ENCODE data around the gene PLXNA2. TPM values are rescaled to one million over a fixed set of nuclear protein-coding genes. Genes with fewer than 3 reads are reported as not detected.

Gene PLXNA2
- total RNA-seq, 1 experiment from 2014 or later = 0.06 TPM

DNA sequence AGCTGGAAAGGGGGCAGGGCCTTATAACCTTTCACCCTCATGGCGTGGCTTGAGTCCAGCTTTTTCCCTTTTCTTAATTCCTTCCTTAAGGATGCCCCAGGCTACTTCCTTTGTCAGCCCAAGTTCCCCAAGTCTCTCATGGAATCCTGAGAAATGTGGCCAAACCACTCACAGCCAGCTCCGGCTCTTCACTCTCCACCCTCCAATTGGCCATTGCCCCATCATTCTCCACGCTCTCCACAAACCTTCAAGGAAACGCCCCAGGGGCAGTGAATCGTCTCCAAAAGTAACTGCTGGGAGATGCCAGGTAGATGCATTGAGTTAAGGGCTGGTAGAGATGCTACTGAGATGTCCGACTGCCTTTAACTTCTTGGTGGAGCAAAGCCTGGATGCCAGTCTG is 219.8 kb downstream of the PLXNA2 start:
- BruUV-seq (replicated peaks) = no TSS peak
- H3K9me3 ChIP-seq (ENCODE audit: low read depth, low read length, poor library complexity, severe bottlenecking) = no peaks in the 10 kb centered on the region
- no peak overlapping the region for H3K27ac ChIP-seq (ENCODE audit: low read depth, low read length, poor library complexity, severe bottlenecking)
- peaks cover 3% of the 10 kb centered on the region for H3K27me3 ChIP-seq (replicated peaks; ENCODE audit: insufficient read depth, low read depth, low read length, poor library complexity)
- intact Hi-C loops (cut with micrococcal nuclease; ENCODE audit: unreplicated experiment) = no loop called here
- no peaks in the 10 kb centered on the region for H3K4me1 ChIP-seq (ENCODE audit: insufficient read depth, low read length, poor library complexity, severe bottlenecking)
- POLR2A ChIA-PET (ENCODE audit: low non-redundant PET) = no interaction called here
- no peak overlapping the region for H3K4me3 ChIP-seq (ENCODE audit: low read depth, low read length, poor library complexity, severe bottlenecking)
- CTCF ChIA-PET = no interaction called here
- no peaks in the 10 kb centered on the region for H3K36me3 ChIP-seq (ENCODE audit: insufficient read depth, low read length, poor library complexity, severe bottlenecking)
- TF ChIP-seq EZH2 (IDR thresholded peaks at IDR 0.05; ENCODE audit: borderline replicate concordance, low read depth, low read length, poor library complexity, severe bottlenecking) = no peak
- TF ChIP-seq, protein P1, sequence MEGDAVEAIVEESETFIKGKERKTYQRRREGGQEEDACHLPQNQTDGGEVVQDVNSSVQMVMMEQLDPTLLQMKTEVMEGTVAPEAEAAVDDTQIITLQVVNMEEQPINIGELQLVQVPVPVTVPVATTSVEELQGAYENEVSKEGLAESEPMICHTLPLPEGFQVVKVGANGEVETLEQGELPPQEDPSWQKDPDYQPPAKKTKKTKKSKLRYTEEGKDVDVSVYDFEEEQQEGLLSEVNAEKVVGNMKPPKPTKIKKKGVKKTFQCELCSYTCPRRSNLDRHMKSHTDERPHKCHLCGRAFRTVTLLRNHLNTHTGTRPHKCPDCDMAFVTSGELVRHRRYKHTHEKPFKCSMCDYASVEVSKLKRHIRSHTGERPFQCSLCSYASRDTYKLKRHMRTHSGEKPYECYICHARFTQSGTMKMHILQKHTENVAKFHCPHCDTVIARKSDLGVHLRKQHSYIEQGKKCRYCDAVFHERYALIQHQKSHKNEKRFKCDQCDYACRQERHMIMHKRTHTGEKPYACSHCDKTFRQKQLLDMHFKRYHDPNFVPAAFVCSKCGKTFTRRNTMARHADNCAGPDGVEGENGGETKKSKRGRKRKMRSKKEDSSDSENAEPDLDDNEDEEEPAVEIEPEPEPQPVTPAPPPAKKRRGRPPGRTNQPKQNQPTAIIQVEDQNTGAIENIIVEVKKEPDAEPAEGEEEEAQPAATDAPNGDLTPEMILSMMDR (conservative IDR thresholded peaks at IDR 0.05; ENCODE audit: low read depth, low read length) = no peak
- DNase-seq (ENCODE audit: low spot score) = no peak

DNA sequence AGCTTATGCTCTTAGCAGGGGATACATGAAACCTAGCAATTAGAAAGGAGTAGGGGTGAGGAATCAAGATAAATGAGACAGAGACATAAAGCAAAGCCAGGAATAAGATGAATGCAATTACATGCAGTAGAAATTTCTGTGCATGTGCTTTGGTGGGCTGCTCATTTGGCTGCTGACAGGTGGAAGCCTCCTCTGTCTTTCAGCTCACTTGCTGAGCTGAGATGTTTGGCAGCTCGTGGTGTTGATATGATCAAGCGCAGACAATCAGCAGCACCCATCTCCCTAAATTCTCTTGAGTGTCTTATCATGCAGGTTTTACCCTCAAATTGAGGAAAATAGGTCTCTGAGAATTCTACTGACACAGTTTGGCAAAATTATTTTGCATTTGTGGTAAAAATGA is 224.9 kb downstream of the PLXNA2 start:
- Histone ChIP-seq H3K27me3 (replicated peaks; ENCODE audit: insufficient read depth, low read depth, low read length, poor library complexity) (peaks cover 5% of the 10 kb centered on the region), H3K27ac (ENCODE audit: low read depth, low read length, poor library complexity, severe bottlenecking) (no peak overlapping the region), H3K9me3 (ENCODE audit: low read depth, low read length, poor library complexity, severe bottlenecking) (no peaks in the 10 kb centered on the region), H3K4me3 (ENCODE audit: low read depth, low read length, poor library complexity, severe bottlenecking) (no peak overlapping the region), H3K36me3 (ENCODE audit: insufficient read depth, low read length, poor library complexity, severe bottlenecking) (no peaks in the 10 kb centered on the region), H3K4me1 (ENCODE audit: insufficient read depth, low read length, poor library complexity, severe bottlenecking) (no peaks in the 10 kb centered on the region)
- BruUV-seq (replicated peaks) = no TSS peak
- TF ChIP-seq, protein P1 (conservative IDR thresholded peaks at IDR 0.05; ENCODE audit: low read depth, low read length) = no peak
- intact Hi-C loops (cut with micrococcal nuclease; ENCODE audit: unreplicated experiment) = no loop called here
- no peak for DNase-seq (ENCODE audit: low spot score)
- ChIA-PET POLR2A (ENCODE audit: low non-redundant PET) (no interaction called here), CTCF (no interaction called here)

DNA sequence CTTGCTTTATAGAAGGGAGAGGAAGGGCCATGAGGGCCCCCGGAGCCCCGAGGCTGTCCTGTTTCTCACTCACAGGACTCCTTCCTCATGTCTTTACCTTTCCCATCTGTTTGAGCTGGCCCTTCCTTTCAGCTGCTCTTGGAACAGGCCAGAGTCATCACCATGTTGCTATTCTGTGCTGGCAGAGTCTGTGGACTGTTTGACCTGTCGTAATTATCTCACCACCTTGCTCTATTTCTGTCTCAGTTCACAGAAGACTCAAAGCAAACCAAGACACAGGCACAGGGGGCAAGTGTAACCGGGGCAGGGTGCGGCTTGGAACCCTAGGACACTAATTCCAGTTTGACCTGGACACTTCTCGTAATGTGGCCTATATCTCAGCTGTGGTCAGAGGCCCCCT is 228.9 kb downstream of the PLXNA2 start:
- H3K9me3 ChIP-seq (ENCODE audit: low read depth, low read length, poor library complexity, severe bottlenecking) = no peaks in the 10 kb centered on the region
- CTCF ChIA-PET = no interaction called here
- POLR2A ChIA-PET (ENCODE audit: low non-redundant PET) = no interaction called here
- no TSS peak for BruUV-seq (replicated peaks)
- no peak overlapping the region for H3K27ac ChIP-seq (ENCODE audit: low read depth, low read length, poor library complexity, severe bottlenecking)
- no peaks in the 10 kb centered on the region for H3K4me1 ChIP-seq (ENCODE audit: insufficient read depth, low read length, poor library complexity, severe bottlenecking)
- DNase-seq (ENCODE audit: low spot score) = no peak
- no peak overlapping the region for H3K4me3 ChIP-seq (ENCODE audit: low read depth, low read length, poor library complexity, severe bottlenecking)
- TF ChIP-seq EZH2 (IDR thresholded peaks at IDR 0.05; ENCODE audit: borderline replicate concordance, low read depth, low read length, poor library complexity, severe bottlenecking) = no peak
- TF ChIP-seq, protein P1 (conservative IDR thresholded peaks at IDR 0.05; ENCODE audit: low read depth, low read length) = no peak
- intact Hi-C loops (cut with micrococcal nuclease; ENCODE audit: unreplicated experiment) = no loop called here
- H3K27me3 ChIP-seq (replicated peaks; ENCODE audit: insufficient read depth, low read depth, low read length, poor library complexity) = peaks cover 5% of the 10 kb centered on the region
- no peaks in the 10 kb centered on the region for H3K36me3 ChIP-seq (ENCODE audit: insufficient read depth, low read length, poor library complexity, severe bottlenecking)
